ENCODE data around the gene SPEM2.

Gene SPEM2

GRCh38 chr17:7423679-7424078 lies 1.7 kb upstream of the SPEM2 start:
- DNase-seq = no peak

- DNase-seq = no peak
Measured at GRCh38 chr17:7425756-7426155, 340 bp downstream of the SPEM2 start.

- no peak for DNase-seq
Measured at GRCh38 chr17:7426203-7426863, 917 bp downstream of the SPEM2 start.

- DNase-seq = no peak
Measured at GRCh38 chr17:7426896-7427489, 1.6 kb downstream of the SPEM2 start.

- no peak for DNase-seq
Measured at GRCh38 chr17:7427549-7427948, 2.1 kb downstream of the SPEM2 start.

GRCh38 chr17:7428557-7428956 lies 3.1 kb downstream of the SPEM2 start, which contains the start of gene SPEM3:
TSS of gene SPEM3 (plus strand) at chr17:7428857. CDS start at chr17:7428903, 46 bp downstream.
- no peak for DNase-seq

- DNase-seq = no peak
Measured at GRCh38 chr17:7429722-7430121, 4.3 kb downstream of the SPEM2 start.

- DNase-seq = no peak
Measured at GRCh38 chr17:7431231-7431630, 5.8 kb downstream of the SPEM2 start.

- DNase-seq = no peak
Measured at GRCh38 chr17:7432296-7432695, 6.9 kb downstream of the SPEM2 start.

- DNase-seq = no peak
Measured at GRCh38 chr17:7435676-7436555, 10.5 kb downstream of the SPEM2 start.

- DNase-seq = peak; percentile 48
Measured at GRCh38 chr17:7436556-7437368, 11.3 kb downstream of the SPEM2 start.

GRCh38 chr17:7437369-7437863 lies 12.0 kb downstream of the SPEM2 start:
- no peak for DNase-seq

GRCh38 chr17:7437950-7438614 lies 12.7 kb downstream of the SPEM2 start:
- DNase-seq = no peak

GRCh38 chr17:7438656-7439460 lies 13.4 kb downstream of the SPEM2 start:
- DNase-seq = no peak

GRCh38 chr17:7439462-7440112 lies 14.2 kb downstream of the SPEM2 start, which contains the start of gene FGF11:
TSS of gene FGF11 (plus strand) at chr17:7439512. CDS start at chr17:7439621, 109 bp downstream.
- DNase-seq = no peak

GRCh38 chr17:7440113-7440833 lies 14.9 kb downstream of the SPEM2 start:
- no peak for DNase-seq

GRCh38 chr17:7440834-7441195 lies 15.4 kb downstream of the SPEM2 start:
- no peak for DNase-seq

- no peak for DNase-seq
Measured at GRCh38 chr17:7441266-7441665, 15.8 kb downstream of the SPEM2 start.

- no peak for DNase-seq
Measured at GRCh38 chr17:7442142-7442541, 16.7 kb downstream of the SPEM2 start.

Measured in NCI-H774 (cell line).